ENCODE measurements around the gene ARHGAP24.

DNA sequence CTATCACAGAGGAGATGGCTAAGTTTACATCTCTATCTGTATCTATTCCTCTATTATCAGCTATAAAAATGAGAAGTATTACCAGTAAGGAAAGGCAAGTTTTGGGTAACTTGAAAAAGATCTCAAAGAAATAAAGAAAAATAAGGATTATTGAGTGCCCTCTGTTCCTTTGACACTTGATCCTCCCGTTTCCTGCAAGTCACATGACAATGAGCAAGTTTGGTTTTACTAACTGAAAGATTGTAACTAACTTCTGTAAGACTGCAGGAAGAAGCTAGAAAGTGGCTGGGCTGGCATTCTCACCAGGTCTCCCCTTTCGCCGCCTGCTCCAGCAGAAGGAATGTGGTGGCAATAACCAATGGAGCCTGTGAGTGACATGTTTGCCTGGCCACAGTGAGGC, 59.2 kb downstream of the ARHGAP24 start:
- TF ChIP-seq, protein P1, sequence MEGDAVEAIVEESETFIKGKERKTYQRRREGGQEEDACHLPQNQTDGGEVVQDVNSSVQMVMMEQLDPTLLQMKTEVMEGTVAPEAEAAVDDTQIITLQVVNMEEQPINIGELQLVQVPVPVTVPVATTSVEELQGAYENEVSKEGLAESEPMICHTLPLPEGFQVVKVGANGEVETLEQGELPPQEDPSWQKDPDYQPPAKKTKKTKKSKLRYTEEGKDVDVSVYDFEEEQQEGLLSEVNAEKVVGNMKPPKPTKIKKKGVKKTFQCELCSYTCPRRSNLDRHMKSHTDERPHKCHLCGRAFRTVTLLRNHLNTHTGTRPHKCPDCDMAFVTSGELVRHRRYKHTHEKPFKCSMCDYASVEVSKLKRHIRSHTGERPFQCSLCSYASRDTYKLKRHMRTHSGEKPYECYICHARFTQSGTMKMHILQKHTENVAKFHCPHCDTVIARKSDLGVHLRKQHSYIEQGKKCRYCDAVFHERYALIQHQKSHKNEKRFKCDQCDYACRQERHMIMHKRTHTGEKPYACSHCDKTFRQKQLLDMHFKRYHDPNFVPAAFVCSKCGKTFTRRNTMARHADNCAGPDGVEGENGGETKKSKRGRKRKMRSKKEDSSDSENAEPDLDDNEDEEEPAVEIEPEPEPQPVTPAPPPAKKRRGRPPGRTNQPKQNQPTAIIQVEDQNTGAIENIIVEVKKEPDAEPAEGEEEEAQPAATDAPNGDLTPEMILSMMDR (IDR thresholded peaks at IDR 0.05; ENCODE audit: low read length): no peak
- TF ChIP-seq EZH2phosphoT487 (IDR thresholded peaks at IDR 0.05; ENCODE audit: low read length): no peak
- no peak for TF ChIP-seq EZH2 (optimal IDR thresholded peaks at IDR 0.05; ENCODE audit: low read depth, low read length)

All from MM.1S (cell line).